GM12878 (cell line): ENCODE data around the gene REV3L. TPM values are rescaled to one million over a fixed set of nuclear protein-coding genes. Genes with fewer than 3 reads are reported as not detected.

Source experiments
- BMI1 ChIP-seq: fragments of 450-650 bp; IDR thresholded peaks from 2 replicates; pipeline ENCODE4 v1.6.1; 2016; ENCODE audit warnings: mild to moderate bottlenecking, moderate library complexity, borderline replicate concordance
- CTCF ChIP-seq, 3 experiments: IDR thresholded peaks in 2 of 3; conservative IDR thresholded peaks in 1 of 3; 2 replicates each; pipeline ENCODE4 v1.5.1; 2011; ENCODE audit warnings: low read depth in 3 of 3, low read length in 3 of 3, mild to moderate bottlenecking in 3 of 3, control low read depth in 2 of 3, moderate library complexity in 2 of 3, inconsistent platforms in 1 of 3, mixed read lengths in 1 of 3; ENCODE audit not compliant: control insufficient read depth in 2 of 3, insufficient read depth in 1 of 3; ENCODE audit errors: extremely low read depth in 1 of 3
- GABPA ChIP-seq: IDR thresholded peaks from 2 replicates; pipeline ENCODE4 v1.6.1; 2014; ENCODE audit warnings: antibody characterized with exemption, low read depth, mild to moderate bottlenecking, inconsistent platforms
- JUND ChIP-seq: IDR thresholded peaks from 2 replicates; pipeline ENCODE4 v1.6.1; 2012; ENCODE audit warnings: low read depth, mild to moderate bottlenecking, low read length, improper control_type of control experiment, moderate library complexity
- MEF2A ChIP-seq: IDR thresholded peaks from 2 replicates; pipeline ENCODE4 v1.6.1; 2011; ENCODE audit warnings: low read depth, mild to moderate bottlenecking, low read length, moderate library complexity; ENCODE audit not compliant: insufficient read depth
- MTA2 ChIP-seq: fragments of 450-650 bp; IDR thresholded peaks from 2 replicates; pipeline ENCODE4 v1.6.1; 2016; ENCODE audit warnings: low read depth, mild to moderate bottlenecking, moderate library complexity
- NFXL1 ChIP-seq: fragments of 450-650 bp; IDR thresholded peaks from 2 replicates; pipeline ENCODE4 v1.6.1; 2017; ENCODE audit warnings: antibody characterized with exemption, mild to moderate bottlenecking, borderline replicate concordance
- POLR2AphosphoS2 ChIP-seq: IDR thresholded peaks from 2 replicates; pipeline ENCODE4 v1.6.1; 2011; ENCODE audit warnings: low read depth, mild to moderate bottlenecking, low read length, improper control_type of control experiment, moderate library complexity
- RB1 ChIP-seq: fragments of 450-650 bp; formaldehyde crosslinking; IDR thresholded peaks from 2 replicates; pipeline ENCODE4 v1.6.1; 2017; ENCODE audit warnings: mild to moderate bottlenecking, borderline replicate concordance
- SMAD1 ChIP-seq: fragments of 450-650 bp; IDR thresholded peaks from 2 replicates; pipeline ENCODE4 v1.6.1; 2018; ENCODE audit warnings: mild to moderate bottlenecking, low read depth; ENCODE audit not compliant: partially characterized antibody
- YBX1 ChIP-seq: fragments of 450-650 bp; IDR thresholded peaks from 2 replicates; pipeline ENCODE4 v1.6.1; 2016; ENCODE audit warnings: antibody characterized with exemption
- ZNF217 ChIP-seq: fragments of 450-650 bp; IDR thresholded peaks from 2 replicates; pipeline ENCODE4 v1.6.1; 2017; ENCODE audit warnings: antibody characterized with exemption, mild to moderate bottlenecking
- polyA plus RNA-seq, 11 experiments: library from polyadenylated mRNA; depleted of rRNA in 4 of 11; unstranded in 6 of 11; stranded (reverse) in 5 of 11; fragments of >200 nt; fragmentation: Nextera tagmentation in 4 of 11; fragmentation: Illumina TruSeq in 1 of 11; extraction: Ambion mirVana in 4 of 11; extraction: Trizol in 1 of 11; gene quantifications; 1 replicate in 1 of 11; 2 replicates in 10 of 11; pipeline versions ENCODE4 v1.2.1 to v1.2.3, GENCODE V29; 2011 to 2016; ENCODE audit warnings: inconsistent platforms in 2 of 11, missing spikeins in 2 of 11, low read depth in 1 of 11
- total RNA-seq, 4 experiments: library from RNA; depleted of rRNA in 3 of 4; stranded (reverse); fragments of >200 nt in 3 of 4; fragmentation: Illumina TruSeq in 1 of 4; extraction: Trizol in 1 of 4; gene quantifications; 2 replicates each; pipeline versions ENCODE4 v1.2.1 to v1.2.3, GENCODE V29; 2013 to 2021
- TF ChIP-seq, protein P1 (sequence below): fragments of 450-650 bp; IDR thresholded peaks from 2 replicates; pipeline ENCODE4 v1.6.1; 2017; ENCODE audit warnings: antibody characterized with exemption, mild to moderate bottlenecking, moderate library complexity

REV3L gene
- total and polyA plus RNA-seq, 10 of the 15 experiments (the other 5 are each of a cell fraction or from before 2014, with no cell fraction given): 7.6 to 33.6 (median 21.5) TPM

DNA sequence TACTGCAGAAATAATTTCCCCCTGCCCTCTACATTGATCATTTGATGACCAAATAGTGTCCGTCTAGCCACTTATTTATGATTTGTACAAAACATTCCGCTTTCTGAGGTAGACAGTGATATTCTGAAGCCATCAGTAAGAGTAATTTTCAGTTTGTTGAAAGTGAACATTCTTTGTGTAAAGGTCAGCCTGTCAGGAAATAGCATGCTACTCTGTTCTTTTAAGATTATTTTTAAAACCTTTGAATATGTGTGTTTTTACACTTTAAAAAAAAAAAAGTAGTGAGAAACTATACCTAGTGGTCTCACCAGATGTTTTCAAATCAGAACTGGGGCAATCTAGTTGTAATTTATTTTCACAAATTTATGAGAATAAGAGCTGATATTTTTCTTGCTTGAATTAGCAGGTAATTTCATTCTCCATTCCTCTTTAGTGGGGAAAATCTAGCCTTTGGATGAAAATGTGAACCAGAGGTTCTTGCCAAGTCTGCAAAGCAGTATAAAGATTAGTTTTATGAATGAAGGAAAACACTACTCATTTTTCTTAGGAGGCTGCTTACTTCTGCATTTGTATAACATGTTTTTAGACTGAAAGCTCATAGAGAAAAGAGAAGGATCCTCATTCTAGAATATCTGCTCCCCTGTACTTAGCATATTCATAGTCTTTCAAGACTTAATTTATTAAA, 12.1 kb upstream of the REV3L start (continued):
- TF ChIP-seq CTCF (IDR thresholded peaks at IDR 0.05 in 2 of 3, conservative IDR thresholded peaks at IDR 0.05 in 1 of 3; ENCODE audit: control insufficient read depth in 2 of 3, extremely low read depth in 1 of 3, insufficient read depth in 1 of 3, low read depth in 3 of 3, low read length in 3 of 3): no peak
- no peak for TF ChIP-seq JUND
- no peak for TF ChIP-seq YBX1
- TF ChIP-seq NFXL1: no peak
- TF ChIP-seq MTA2: no peak
- no peak for TF ChIP-seq BMI1
- TF ChIP-seq MEF2A: no peak
- TF ChIP-seq ZNF217: no peak
- no peak for TF ChIP-seq GABPA
- no peak for TF ChIP-seq RB1
- no peak for TF ChIP-seq POLR2AphosphoS2
- TF ChIP-seq, protein P1, sequence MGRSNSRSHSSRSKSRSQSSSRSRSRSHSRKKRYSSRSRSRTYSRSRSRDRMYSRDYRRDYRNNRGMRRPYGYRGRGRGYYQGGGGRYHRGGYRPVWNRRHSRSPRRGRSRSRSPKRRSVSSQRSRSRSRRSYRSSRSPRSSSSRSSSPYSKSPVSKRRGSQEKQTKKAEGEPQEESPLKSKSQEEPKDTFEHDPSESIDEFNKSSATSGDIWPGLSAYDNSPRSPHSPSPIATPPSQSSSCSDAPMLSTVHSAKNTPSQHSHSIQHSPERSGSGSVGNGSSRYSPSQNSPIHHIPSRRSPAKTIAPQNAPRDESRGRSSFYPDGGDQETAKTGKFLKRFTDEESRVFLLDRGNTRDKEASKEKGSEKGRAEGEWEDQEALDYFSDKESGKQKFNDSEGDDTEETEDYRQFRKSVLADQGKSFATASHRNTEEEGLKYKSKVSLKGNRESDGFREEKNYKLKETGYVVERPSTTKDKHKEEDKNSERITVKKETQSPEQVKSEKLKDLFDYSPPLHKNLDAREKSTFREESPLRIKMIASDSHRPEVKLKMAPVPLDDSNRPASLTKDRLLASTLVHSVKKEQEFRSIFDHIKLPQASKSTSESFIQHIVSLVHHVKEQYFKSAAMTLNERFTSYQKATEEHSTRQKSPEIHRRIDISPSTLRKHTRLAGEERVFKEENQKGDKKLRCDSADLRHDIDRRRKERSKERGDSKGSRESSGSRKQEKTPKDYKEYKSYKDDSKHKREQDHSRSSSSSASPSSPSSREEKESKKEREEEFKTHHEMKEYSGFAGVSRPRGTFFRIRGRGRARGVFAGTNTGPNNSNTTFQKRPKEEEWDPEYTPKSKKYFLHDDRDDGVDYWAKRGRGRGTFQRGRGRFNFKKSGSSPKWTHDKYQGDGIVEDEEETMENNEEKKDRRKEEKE: no peak
- TF ChIP-seq SMAD1: no peak
